ENCODE results near the gene PFKFB2. TPM values are rescaled to one million over a fixed set of nuclear protein-coding genes. Genes with fewer than 3 reads are reported as not detected.

The PFKFB2 gene
- total RNA-seq, 6 experiments from 2014 or later, result 2.9 to 6.1 (median 5.1) TPM

- peak; percentile 89 to 94 (median 92) for ATAC-seq
- H3K9me3 ChIP-seq, result no peaks in the 10 kb centered on the region
- H3K27me3 ChIP-seq, result no peaks in the 10 kb centered on the region
- peak; percentile 56 to 91 (median 75) for DNase-seq
- no peaks in the 10 kb centered on the region for H3K36me3 ChIP-seq
- 19% methylated on average over 5 of the region's 7 CpGs for WGBS (ENCODE audit: insufficient coverage, low coverage, low lambda C conversion rate, missing lambda C conversion rate)
- H3K4me3 ChIP-seq, result no peak overlapping the region
- TF ChIP-seq POLR2A (IDR thresholded peaks at IDR 0.05), result no peak
- no peak for TF ChIP-seq CTCF (IDR thresholded peaks at IDR 0.05)
- peaks cover 0 to 19% (median 4%) of the 10 kb centered on the region in 4 donors for H3K4me1 ChIP-seq
- H3K27ac ChIP-seq, result peak overlapping the region in 1 of 3 donors; percentile 11
- intact Hi-C loops (cut with DNase I), result no loop called here
Measured at GRCh38 chr1:207031632-207032264, 21.3 kb upstream of the PFKFB2 start.

- no peak for TF ChIP-seq CTCF (IDR thresholded peaks at IDR 0.05)
- no peak for TF ChIP-seq POLR2A (IDR thresholded peaks at IDR 0.05)
- H3K9me3 ChIP-seq, result no peaks in the 10 kb centered on the region
- DNase-seq (no peak), ATAC-seq (peak in 3 of 4 donors; percentile 26 to 46 (median 32))
- peak within 1 kb of the TSS in 1 of 3 donors; percentile 11 for H3K27ac ChIP-seq
- peaks cover 0 to 19% (median 4%) of the 10 kb centered on the region in 4 donors for H3K4me1 ChIP-seq
- intact Hi-C loops (cut with DNase I), result no loop called here
- H3K36me3 ChIP-seq, result no peaks in the 10 kb centered on the region
- WGBS (ENCODE audit: insufficient coverage, low coverage, low lambda C conversion rate, missing lambda C conversion rate), result 38% methylated on average over 1 of the region's 1 CpG
- H3K27me3 ChIP-seq, result no peaks in the 10 kb centered on the region
- H3K4me3 ChIP-seq, result no peak within 1 kb of the TSS
Measured at GRCh38 chr1:207032528-207033017, 20.5 kb upstream of the PFKFB2 start, which contains the start of gene C1orf116. Gene C1orf116 (minus strand): TSS chr1:207032756. CDS start chr1:207027598, 5,158 bp downstream.

GRCh38 chr1:207033302-207033701 is 19.8 kb upstream of the PFKFB2 start:
- Histone ChIP-seq H3K4me1 (peaks cover 0 to 19% (median 4%) of the 10 kb centered on the region in 4 donors), H3K27me3 (no peaks in the 10 kb centered on the region), H3K4me3 (no peak overlapping the region), H3K27ac (no peak overlapping the region), H3K36me3 (no peaks in the 10 kb centered on the region), H3K9me3 (no peaks in the 10 kb centered on the region)
- 28% methylated on average over 2 of the region's 2 CpGs for WGBS (ENCODE audit: insufficient coverage, low coverage, low lambda C conversion rate, missing lambda C conversion rate)
- ATAC-seq (no peak), DNase-seq (no peak)
- TF ChIP-seq POLR2A (IDR thresholded peaks at IDR 0.05) (no peak), CTCF (IDR thresholded peaks at IDR 0.05) (no peak)
- intact Hi-C loops (cut with DNase I), result no loop called here

GRCh38 chr1:207034208-207034607 is 18.9 kb upstream of the PFKFB2 start:
- ATAC-seq (no peak), DNase-seq (no peak)
- H3K4me1 ChIP-seq, result peaks cover 0 to 21% (median 5%) of the 10 kb centered on the region in 4 donors
- intact Hi-C loops (cut with DNase I), result no loop called here
- no peaks in the 10 kb centered on the region for H3K36me3 ChIP-seq
- H3K27me3 ChIP-seq, result no peaks in the 10 kb centered on the region
- 78% methylated on average over 1 of the region's 1 CpG for WGBS (ENCODE audit: insufficient coverage, low coverage, low lambda C conversion rate, missing lambda C conversion rate)
- no peaks in the 10 kb centered on the region for H3K9me3 ChIP-seq
- H3K4me3 ChIP-seq, result no peak overlapping the region
- TF ChIP-seq POLR2A (IDR thresholded peaks at IDR 0.05) (no peak), CTCF (IDR thresholded peaks at IDR 0.05) (no peak)
- H3K27ac ChIP-seq, result no peak overlapping the region
